NT2/D1 (cell line): ENCODE data around the gene ZNF488.
A peak's percentile ranks its signal among the peaks of the same experiment; 100 is the strongest.

Experiments
- DNase-seq: peaks from one replicate; pipeline ENCODE4 v3.0.0-alpha.2; 2011; ENCODE audit warnings: low read depth, low spot score
- H3K27me3 ChIP-seq: 2 replicates; pipeline ENCODE4 v1.6.0; 2011; ENCODE audit warnings: mild to moderate bottlenecking; ENCODE audit not compliant: insufficient read length, insufficient read depth
- H3K36me3 ChIP-seq: 2 replicates; pipeline ENCODE4 v1.6.1; 2011; ENCODE audit warnings: mild to moderate bottlenecking, low read length, mixed read lengths; ENCODE audit not compliant: insufficient read depth, insufficient read length
- H3K4me1 ChIP-seq: 2 replicates; pipeline ENCODE4 v1.5.1; 2011; ENCODE audit not compliant: insufficient read depth, insufficient read length
- H3K4me3 ChIP-seq: 2 replicates; pipeline ENCODE4 v1.5.1; 2011; ENCODE audit warnings: low read depth; ENCODE audit not compliant: insufficient read length
- H3K9ac ChIP-seq: 2 replicates; pipeline ENCODE4 v1.6.0; 2011; ENCODE audit warnings: low read depth; ENCODE audit not compliant: insufficient read length
- H3K9me3 ChIP-seq: 2 replicates; pipeline ENCODE4 v1.5.1; 2011; ENCODE audit warnings: mild to moderate bottlenecking, low read length; ENCODE audit not compliant: insufficient read depth
- SUZ12 ChIP-seq: IDR thresholded peaks from 2 replicates; pipeline ENCODE4 v1.6.1; 2011; ENCODE audit not compliant: insufficient read length, insufficient read depth; ENCODE audit errors: extremely low read depth
- YY1 ChIP-seq: IDR thresholded peaks from 2 replicates; pipeline ENCODE4 v1.6.1; 2011; ENCODE audit not compliant: insufficient read length, insufficient read depth
- ZNF274 ChIP-seq: IDR thresholded peaks from 2 replicates; pipeline ENCODE4 v1.6.1; 2011; ENCODE audit warnings: mild to moderate bottlenecking, low read depth, low read length

ZNF488 gene

DNA sequence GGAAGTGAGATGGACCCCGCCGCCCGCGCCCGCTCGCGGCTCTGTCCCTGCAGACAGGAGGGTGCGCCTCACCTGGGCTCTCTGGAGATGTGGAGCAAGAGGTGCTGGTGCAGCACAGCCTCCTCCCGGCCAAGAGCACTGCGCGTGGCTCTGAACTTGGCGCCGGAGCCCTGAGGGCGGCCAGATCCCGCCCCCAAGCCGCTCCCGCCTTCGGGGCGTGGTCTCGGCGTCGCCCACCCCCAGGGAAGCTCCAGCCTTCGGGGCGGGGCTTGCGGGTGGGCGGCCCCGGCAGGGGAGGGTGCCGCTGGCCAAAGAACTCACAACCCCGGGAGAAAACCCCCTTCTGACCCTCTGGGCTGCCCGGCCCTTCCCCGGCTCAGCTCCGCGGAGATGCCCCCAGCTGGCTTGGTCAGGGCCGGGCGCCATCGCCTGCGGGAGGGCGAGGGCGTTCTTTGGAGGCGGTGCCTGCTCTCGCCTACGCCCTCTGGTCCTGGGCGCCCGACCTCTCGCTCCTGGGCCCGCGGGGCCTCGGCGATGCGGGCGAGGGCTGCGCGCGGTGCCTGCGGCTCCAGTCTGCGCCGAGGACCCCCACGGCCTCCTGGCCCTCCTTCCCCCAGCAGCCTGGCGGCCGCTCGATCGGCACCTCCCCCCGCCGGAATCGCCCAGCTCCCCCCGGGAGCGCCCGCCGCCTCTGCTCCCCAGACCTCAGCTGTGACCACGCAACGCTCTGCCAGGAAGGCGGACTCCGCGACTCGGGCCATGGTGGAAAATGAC is at the start of gene ZNF488:
ZNF488 (minus strand) TSS at position 146 of the 774 bp plus-strand sequence. CDS start 15,464 bp downstream, outside the sequence.
- peak within 1 kb of the TSS; percentile 55 for H3K4me3 ChIP-seq
- TF ChIP-seq ZNF274 = no peak
- TF ChIP-seq SUZ12 = no peak
- TF ChIP-seq YY1 = no peak
- H3K9me3 ChIP-seq = peaks cover 14% of the 10 kb centered on the region; the same call in 1 of the 2 replicates
- peak within 1 kb of the TSS; percentile 70 for H3K9ac ChIP-seq
- H3K4me1 ChIP-seq = no peaks in the 10 kb centered on the region
- H3K27me3 ChIP-seq = peaks cover 13% of the 10 kb centered on the region
- peak; percentile 78 for DNase-seq
- H3K36me3 ChIP-seq = peaks cover 16% of the 10 kb centered on the region

DNA sequence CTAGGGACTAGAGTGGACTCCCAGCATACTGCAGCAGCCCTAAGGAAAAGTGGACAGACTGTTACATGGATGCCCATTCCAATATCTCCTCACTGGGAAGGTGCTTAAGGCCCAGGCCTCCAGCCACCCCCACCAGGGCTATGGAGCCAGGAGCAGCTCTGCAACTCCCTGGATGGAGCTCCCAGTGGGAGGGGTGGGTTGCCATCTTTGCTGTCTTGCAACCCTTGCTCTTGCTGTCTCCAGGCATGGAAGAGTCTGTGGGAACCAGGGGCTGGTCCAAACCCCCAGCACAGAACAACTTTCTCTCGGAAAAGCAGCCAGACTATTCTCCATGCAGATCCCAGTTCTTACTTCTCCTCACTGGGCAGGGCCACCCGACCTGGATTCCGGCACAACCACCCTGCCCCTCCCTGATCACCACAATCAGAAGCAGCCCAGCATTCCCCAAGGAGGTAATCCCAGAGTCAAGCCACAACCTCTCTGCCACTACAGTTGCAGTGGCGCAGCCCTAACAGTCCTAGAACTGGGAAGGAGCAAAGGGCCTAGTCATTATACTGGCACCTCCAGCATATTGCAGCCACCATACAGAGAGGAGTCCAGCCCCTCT is 41.8 kb upstream of the ZNF488 start:
- Histone ChIP-seq H3K36me3 (no peaks in the 10 kb centered on the region), H3K4me1 (peaks cover 3% of the 10 kb centered on the region), H3K9ac (no peak overlapping the region), H3K4me3 (no peak overlapping the region), H3K27me3 (no peaks in the 10 kb centered on the region), H3K9me3 (no peaks in the 10 kb centered on the region)
- DNase-seq = no peak
- TF ChIP-seq SUZ12 = no peak
- TF ChIP-seq ZNF274 = no peak
- TF ChIP-seq YY1 = no peak

GRCh38 chr10:47424231-47424630 is 40.1 kb upstream of the ZNF488 start:
- no peak overlapping the region for H3K4me3 ChIP-seq
- H3K4me1 ChIP-seq = peaks cover 12% of the 10 kb centered on the region
- H3K27me3 ChIP-seq = no peaks in the 10 kb centered on the region
- H3K36me3 ChIP-seq = no peaks in the 10 kb centered on the region
- no peak overlapping the region for H3K9ac ChIP-seq
- no peak for TF ChIP-seq SUZ12
- no peak for TF ChIP-seq ZNF274
- no peak for TF ChIP-seq YY1
- H3K9me3 ChIP-seq = no peaks in the 10 kb centered on the region
- DNase-seq = no peak

DNA sequence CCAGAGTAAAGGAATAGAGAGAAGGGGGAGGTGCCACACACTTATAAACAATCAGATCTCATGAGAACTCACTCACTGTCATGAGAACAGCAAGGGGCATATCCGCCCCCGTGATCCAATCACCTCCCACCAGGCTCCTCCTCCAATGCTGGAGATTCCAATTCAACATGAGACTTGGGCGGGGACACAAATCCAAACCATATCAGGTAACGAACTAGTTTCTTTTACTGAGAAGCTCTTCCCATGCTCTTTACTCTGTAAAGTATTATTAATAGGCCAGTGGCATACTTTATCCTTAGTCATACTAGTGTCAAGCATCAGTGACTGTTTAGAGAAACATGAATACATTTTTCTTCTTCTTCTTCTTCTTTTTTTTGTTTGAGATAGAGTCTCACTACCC is 39.4 kb upstream of the ZNF488 start:
- H3K4me1 ChIP-seq = peaks cover 12% of the 10 kb centered on the region
- no peaks in the 10 kb centered on the region for H3K9me3 ChIP-seq
- no peaks in the 10 kb centered on the region for H3K27me3 ChIP-seq
- no peaks in the 10 kb centered on the region for H3K36me3 ChIP-seq
- DNase-seq = no peak
- H3K9ac ChIP-seq = no peak overlapping the region
- TF ChIP-seq YY1 (no peak), ZNF274 (no peak), SUZ12 (no peak)
- H3K4me3 ChIP-seq = no peak overlapping the region

- peaks cover 12% of the 10 kb centered on the region for H3K4me1 ChIP-seq
- no peak overlapping the region for H3K4me3 ChIP-seq
- H3K9ac ChIP-seq = peak overlapping the region; percentile 21
- no peak for DNase-seq
- no peaks in the 10 kb centered on the region for H3K9me3 ChIP-seq
- no peaks in the 10 kb centered on the region for H3K27me3 ChIP-seq
- no peaks in the 10 kb centered on the region for H3K36me3 ChIP-seq
- no peak for TF ChIP-seq YY1
- no peak for TF ChIP-seq SUZ12
- no peak for TF ChIP-seq ZNF274
These were observed 37.2 kb upstream of the ZNF488 start for GRCh38 chr10:47421057-47421952.

DNA sequence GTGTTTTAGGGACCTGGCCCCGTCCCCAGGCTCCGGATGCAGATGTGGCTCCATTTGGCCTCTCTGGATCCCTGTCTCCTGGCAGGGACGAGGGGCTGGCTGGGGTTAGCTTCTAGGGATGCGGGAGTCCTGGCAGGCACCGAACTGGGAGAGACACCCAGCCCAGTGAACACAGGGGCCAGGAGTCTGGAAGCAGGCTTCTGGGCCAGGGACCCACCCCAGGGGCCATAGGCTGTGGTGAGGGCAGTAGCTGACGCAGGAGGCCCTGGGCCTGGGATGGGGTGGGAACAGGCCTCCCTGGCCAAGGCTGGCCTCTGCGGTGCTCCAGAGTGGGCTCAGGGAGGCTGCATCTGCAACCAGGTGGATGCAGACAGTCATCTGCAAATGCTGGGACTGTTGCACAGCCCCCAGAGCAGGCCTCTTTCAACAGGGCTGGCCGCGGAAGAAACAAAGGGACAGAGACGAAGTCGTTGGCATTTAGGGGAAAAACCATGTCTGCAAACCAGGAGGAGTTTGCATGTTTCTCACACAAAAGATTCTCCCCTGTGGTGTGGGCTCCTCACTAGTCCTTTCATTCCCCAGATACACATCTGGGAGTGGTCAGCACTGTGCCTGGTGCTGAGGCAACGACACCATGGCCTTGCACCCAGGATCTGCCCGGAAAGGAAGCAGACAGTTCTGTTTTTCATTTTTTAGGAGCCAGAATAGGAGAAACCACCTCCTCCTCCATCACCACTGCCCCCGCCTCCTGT is 36.4 kb upstream of the ZNF488 start:
- no peak for DNase-seq
- Histone ChIP-seq H3K9me3 (no peaks in the 10 kb centered on the region), H3K4me3 (no peak overlapping the region), H3K9ac (peak overlapping the region; percentile 21), H3K36me3 (no peaks in the 10 kb centered on the region), H3K4me1 (peaks cover 12% of the 10 kb centered on the region), H3K27me3 (no peaks in the 10 kb centered on the region)
- TF ChIP-seq ZNF274 = no peak
- TF ChIP-seq YY1 = no peak
- no peak for TF ChIP-seq SUZ12

GRCh38 chr10:47419421-47419820 is 35.3 kb upstream of the ZNF488 start:
- Histone ChIP-seq H3K36me3 (no peaks in the 10 kb centered on the region), H3K4me1 (peaks cover 12% of the 10 kb centered on the region), H3K4me3 (no peak overlapping the region), H3K9me3 (no peaks in the 10 kb centered on the region), H3K9ac (no peak overlapping the region), H3K27me3 (no peaks in the 10 kb centered on the region)
- TF ChIP-seq ZNF274 (no peak), YY1 (no peak), SUZ12 (no peak)
- DNase-seq = no peak
